Activated gamma-delta T cell treated with Interleukin-2 at 50 U/mL for 16 hours (primary cell): ENCODE measurements around the gene TRIM27.
"Not testable (repeated sequence)": the region's sequence is repeated elsewhere in the genome, so short reads cannot be mapped to it uniquely, and the experiment has no call there.

ENCODE experiments used
- DNase-seq: peaks from one replicate; pipeline ENCODE4 v3.0.0-alpha.2; 2020

Gene TRIM27, protein sequence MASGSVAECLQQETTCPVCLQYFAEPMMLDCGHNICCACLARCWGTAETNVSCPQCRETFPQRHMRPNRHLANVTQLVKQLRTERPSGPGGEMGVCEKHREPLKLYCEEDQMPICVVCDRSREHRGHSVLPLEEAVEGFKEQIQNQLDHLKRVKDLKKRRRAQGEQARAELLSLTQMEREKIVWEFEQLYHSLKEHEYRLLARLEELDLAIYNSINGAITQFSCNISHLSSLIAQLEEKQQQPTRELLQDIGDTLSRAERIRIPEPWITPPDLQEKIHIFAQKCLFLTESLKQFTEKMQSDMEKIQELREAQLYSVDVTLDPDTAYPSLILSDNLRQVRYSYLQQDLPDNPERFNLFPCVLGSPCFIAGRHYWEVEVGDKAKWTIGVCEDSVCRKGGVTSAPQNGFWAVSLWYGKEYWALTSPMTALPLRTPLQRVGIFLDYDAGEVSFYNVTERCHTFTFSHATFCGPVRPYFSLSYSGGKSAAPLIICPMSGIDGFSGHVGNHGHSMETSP

DNA sequence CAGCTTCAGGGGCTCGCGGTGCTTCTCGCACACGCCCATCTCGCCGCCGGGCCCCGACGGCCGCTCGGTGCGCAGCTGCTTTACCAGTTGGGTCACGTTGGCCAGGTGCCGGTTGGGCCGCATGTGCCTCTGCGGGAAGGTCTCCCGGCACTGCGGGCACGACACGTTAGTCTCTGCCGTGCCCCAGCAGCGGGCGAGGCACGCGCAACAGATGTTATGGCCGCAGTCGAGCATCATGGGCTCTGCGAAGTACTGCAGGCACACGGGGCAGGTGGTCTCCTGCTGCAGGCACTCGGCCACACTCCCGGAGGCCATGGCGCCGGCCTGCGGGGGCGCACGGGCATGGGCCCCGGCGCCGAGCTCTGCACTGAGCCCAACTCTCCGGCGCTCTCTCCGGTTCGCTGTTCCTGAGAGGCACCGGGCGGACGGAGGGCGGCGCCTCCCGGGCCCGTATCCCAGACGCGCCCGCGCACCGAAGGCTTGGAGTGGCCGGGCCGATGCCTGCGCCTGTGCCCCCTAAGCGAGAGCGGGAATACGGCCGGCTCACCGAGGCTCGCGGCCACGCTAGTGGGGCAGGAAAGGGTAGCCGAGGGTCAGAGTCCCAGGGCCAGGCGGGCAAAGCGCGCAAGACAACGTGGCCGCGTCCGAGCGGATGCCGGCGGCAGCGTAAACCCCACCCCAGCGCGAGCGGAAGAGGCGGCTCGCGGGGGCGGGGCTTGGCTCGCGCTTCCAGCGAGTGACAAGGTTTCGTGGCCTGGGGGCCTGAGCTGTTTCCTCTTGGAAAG, at the start of gene TRIM27:
Gene TRIM27 (minus strand): TSS at position 668 of the 785 bp plus-strand sequence. CDS start 353 bp downstream, at position 315.
- DNase-seq, result peak; percentile 75

DNA sequence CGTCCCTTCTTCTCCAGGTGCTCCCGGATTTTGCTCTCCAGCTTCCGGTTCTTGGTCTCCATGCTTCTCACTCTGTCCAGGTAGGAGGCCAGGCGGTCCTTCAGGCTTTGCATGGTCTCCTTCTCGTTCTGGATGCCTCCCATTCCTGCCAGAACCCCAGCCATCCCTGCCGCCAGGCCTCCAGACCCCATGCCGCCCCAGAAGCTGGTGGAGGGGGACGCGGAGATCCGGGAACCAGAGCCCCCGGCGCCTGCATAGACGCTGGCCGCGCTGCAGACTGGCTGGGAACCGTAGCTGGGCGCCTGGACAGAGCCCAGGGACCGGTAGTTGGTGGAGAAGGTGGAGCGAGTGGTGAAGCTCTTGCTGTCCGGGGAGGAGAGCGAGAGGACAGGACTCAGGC, 46.3 kb upstream of the TRIM27 start:
- not testable (repeated sequence) for DNase-seq

DNA sequence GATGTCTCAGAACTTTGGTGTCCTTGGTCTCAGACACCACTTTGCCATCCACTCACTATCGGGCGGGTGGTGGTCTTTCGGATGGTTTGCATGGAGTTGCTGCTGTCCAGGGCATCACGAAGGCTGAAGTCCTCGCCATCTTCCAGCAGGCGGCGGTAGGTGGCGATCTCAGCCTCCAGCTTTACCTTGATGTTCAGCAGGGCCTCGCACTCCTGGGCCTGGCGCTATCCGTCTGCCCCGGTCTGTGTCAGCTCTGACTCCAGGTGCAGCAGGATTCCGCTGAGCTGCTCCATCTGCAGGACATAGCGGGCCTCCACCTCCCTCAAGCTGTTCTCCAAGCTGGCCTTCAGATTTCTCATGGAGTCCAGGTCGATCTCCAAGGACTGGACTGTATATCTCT, 45.3 kb upstream of the TRIM27 start:
- no peak for DNase-seq

DNA sequence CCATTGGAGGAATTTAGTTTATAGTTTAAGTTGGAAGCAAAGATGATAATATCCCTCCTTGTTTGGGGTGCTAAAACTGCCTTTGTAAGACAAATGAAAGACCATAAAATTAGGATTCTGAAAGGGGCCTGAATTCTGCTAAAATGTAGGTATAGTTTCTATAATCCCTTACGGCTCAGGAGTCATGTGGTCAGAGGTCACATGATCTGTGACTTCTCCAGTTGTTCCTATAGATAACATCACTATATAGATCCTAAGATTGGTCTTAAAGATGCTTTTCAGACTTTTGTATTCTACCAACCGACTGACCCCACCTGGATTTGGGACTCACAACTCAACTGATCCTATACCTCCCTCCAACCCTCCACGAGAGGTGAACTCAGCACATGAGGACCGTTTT, 44.7 kb upstream of the TRIM27 start:
- no peak for DNase-seq

DNA sequence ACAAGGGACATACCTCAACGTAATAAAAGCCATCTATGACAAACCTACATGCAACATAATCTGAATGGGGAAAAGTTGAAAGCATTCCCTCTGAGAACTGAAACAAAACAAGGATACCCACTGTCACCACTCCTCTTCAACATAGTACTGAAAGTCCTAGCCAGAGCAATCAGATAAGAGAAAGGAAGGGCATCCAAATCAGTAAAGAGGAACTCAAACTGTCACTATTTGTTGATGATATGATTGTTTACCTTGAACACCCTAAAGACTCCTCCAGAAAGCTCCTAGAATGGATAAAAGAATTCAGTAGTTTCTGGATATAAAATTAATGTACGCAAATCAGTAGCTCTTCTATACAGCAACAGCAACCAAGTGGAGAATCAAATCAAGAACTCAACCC, 41.9 kb upstream of the TRIM27 start:
- DNase-seq, result no peak

DNA sequence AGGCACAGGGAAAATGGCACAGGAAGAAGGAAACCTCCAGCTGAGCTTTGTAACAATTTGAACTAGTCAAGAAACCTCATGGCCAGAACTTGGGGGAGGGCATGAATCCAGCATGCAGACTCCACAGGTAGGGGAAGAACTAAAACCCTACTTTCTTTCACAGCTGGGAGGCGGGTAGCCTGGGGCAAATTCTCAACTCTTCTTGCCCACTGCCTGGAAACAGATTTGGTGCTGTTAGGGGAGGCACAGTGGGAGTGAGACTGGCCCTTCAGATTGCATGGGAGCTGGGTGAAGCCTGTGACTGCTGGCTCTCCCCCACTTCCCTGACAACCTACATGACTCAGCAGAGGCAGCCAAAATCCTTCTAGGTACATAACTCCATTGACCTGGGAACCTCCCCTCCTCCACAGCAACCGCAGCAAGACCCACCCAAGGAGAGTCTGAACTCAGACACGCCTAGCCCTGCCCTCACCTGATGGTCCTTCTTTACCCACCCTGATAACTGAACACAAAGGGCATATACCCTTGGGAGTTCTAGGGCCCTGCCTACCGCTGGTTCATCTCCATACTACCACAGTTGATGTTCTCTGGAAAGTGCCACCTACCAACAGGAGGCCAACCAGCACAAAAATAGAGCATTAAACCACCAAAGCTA, 37.2 kb upstream of the TRIM27 start:
- DNase-seq, result no peak

DNA sequence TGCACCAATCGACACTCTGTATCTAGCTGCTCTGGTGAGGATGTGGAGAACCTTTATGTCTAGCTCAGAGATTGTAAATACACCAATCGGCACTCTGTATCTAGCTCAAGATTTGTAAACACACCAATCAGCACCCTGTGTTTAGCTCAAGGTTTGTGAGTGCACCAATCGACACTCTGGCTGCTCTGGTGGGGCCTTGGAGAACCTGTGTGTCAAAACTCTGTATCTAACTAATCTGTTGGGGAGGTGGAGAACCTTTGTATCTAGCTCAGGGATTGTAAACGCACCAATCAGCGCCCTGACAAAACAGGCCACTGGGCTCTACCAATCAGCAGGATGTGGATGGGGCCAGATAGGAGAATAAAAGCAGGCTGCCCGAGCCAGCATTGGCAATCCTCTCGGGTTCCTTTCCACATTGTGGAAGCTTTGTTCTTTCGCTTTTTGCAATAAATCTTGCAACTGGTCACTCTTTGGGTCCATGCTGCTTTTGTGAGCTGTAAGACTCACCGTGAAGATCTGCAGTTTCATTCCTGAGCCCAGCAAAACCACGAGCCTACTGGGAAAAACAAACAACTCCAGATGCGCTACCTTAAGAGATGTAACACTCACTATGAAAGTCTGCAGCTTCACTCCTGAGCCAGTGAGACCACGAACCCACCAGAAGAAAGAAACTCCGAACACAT, 34.9 kb upstream of the TRIM27 start:
- not testable (repeated sequence) for DNase-seq

DNA sequence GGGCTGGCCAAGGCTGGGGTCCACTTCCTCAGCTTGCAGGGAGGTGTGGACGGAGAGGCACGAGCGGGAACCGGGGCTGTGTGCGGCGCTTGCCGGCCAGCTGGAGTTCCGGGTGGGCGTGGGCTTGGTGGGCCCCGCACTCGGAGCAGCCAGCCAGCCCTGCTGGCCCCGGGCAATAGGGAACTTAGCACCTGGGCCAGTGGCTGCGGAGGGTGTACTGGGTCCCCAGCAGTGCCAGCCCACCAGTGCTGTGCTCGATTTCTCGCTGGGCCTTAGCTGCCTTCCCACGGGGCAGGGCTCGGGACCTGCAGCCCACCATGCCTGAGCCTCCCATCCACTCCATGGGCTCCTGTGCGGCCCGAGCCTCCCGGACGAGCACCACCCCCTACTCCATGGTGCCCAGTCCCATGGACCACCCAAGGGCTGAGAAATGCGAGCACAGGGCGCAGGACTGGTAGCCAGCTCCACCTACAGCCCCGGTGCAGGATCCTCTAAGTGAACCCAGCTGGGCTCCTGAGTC, 34.1 kb upstream of the TRIM27 start:
- DNase-seq, result not testable (repeated sequence)

DNA sequence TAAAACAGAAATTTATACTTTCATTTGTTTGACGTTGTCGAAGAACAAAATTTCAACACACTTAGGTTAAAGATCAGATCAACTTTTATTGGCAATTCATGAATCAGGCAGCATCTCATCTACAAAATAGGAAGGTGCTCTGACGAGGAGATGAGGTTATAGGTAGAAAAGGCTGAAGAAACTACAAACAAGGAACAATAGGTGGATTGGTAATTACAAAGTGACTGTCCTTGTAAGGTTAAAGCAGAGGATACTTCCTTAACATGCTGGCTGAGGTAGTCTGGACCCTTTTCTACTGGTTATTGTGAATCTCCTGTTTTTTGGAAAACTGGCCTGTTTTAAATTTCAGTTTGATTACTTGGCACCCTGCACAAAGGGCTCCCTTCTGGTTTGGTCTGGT, 32.5 kb upstream of the TRIM27 start:
- DNase-seq, result no peak

DNA sequence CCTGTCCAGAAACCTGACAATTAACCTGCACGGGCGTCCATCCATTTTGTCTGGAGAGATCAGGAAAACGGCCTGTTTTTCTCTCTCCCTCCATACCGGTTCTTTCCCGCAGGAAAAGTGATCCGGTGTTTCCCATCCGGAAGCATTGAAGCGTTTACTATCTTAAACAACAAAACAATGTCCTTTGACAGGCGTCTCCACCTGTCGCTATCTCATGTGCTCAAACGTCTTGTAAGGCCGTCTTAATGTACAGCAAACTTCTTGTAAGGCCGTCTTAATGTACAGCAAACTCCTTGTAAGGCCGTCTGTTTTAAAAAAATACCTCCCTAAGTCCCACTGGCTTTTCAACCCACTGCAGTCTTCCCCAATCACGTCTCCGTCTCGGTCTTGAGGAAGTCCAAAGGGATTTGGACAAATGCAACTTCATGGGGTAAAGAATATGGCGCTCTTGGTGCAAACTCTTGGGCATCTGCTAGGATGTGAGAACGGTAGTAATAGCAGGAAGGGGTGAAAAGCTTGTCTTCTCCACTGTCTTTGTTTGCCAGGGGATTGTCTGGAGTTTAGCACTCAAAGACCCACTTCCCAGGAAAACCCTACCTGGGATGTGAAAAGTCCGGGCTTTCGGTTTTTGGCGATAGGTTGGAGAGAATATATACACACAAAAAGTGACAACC, 29.9 kb upstream of the TRIM27 start:
- no peak for DNase-seq

DNA sequence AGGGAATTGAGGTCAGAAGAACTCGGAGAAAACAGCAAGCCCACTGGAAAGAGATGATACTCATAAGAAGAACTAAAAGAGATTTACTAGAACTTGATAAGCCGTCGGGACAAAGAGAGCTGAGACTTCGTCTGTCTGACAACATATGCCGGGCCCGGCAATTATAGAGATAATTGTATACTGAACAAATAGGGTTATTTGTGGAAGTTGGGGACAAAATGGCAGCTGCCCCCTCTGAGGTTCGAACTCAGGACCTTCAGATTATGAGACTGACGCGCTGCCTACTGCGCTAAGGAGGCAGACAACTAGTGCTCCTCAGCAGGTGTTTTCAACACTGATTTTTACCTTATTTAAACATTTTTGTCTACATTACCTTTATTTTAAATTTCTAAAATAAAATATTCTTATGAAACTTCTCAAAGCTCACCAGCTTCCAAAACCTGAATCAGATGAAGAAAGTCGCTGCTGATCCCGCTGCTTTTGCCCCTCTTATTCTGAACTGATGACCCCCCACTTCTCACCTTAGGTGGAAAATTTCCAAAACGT, 29.3 kb upstream of the TRIM27 start:
- DNase-seq, result peak; percentile 27

DNA sequence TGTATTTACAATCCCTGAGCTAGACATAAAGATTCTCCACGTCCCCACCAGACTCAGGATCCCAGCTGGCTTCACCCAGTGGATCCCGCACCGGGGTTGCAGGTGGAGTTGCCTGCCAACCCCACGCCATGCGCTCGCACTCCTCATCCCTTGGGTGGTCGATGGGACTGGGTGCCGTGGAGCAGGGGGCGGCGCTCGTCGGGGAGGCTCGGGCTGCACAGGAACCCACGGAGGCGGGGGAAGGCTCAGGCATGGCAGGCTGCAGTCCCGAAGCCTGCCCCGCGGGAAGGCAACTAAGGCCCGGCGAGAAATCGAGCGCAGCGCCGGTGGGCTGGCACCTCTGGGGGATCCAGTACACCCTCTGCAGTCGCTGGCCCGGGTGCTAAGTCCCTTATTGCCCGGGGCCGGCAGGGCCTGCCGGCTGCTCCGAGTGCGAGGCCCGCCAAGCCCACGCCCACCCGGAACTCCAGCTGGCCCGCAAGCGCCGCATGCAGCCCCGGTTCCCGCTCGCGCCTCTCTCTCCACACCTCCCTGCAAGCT, 25.9 kb upstream of the TRIM27 start:
- DNase-seq, result not testable (repeated sequence)

DNA sequence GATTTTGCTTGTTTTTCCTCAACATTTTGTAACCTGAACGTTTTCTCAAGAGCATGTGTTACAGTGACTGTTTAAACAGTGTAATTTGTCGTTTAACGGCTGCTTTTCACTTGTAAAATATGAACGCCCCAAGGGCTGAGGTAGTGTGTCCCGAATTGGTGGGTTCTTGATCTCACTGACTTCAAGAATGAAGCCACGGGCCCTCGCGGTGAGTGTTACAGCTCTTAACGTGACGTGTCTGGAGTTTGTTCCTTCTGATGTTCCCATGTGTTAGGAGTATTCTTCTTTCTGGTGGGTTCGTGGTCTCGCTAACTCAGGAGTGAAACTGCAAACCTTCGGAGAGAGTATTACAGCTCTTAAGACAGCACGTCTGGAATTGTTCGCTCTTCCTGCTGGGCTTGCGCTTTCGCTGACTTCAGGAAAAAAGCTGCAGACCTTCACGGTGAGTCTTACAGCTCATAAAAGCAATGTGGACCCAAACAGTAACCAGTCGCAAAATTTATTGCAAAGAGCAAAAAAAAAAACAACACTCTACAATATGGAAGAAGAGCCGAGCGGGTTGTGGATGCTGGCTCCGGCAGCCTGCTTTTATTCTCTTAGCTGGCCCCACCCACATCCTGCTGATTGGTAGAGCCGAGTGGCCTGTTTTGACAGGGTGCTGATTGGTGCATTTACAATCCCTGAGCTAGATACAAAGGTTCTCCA, 25.1 kb upstream of the TRIM27 start:
- DNase-seq, result no peak

DNA sequence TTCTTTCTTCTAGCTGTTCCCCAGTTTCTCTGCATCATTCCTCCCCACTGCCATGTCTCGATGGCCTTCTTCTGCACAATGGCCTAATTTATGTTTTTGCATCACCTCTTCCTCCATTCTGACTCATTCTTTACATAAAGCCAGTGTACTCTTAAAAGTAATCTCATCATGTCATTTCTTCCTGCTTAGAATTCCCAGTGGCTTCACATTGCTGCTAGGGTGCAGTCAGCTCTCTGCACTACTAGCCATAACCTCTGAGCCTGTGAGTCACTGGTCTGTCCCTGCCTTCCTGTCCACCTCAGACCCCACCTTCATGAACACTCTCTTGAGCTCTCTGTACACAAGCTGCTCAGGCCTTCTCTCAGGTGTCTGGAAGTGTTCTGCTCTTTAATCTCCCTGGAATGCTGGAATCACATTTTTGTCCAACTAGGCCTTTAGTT, 24.1 kb upstream of the TRIM27 start:
- DNase-seq, result no peak

DNA sequence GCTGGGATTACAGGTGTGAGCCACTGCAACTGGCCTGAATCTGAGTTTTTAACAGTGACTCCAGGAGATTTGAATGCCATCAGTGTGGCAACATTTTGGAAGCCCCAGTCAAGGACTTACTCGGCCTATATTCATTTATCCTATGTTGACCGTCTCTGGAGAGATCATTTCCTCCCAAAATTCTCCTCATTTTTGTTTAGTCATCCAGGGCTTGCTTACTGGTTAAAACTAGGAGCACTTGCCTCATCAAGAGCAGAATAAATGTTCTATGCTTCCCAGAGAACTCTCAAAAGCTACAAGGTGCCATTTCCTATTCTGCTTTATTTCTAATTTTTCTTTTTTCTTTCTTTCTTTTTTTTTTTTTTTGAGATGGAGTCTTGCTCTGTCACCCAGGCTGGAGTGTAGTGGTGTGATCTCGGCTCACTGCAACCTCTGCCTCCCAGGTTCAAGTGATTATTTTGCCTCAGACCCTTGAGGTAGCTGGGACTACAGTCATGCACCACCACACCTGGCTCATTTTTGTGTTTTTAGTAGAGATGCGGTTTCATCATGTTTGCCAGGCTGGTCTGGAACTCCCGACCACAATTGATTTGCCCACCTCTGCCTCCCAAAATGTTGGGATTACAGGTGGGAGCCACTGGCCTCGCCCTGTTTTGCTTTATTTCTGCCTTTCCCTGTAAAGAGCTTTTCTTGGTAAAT, 23.4 kb upstream of the TRIM27 start:
- no peak for DNase-seq

DNA sequence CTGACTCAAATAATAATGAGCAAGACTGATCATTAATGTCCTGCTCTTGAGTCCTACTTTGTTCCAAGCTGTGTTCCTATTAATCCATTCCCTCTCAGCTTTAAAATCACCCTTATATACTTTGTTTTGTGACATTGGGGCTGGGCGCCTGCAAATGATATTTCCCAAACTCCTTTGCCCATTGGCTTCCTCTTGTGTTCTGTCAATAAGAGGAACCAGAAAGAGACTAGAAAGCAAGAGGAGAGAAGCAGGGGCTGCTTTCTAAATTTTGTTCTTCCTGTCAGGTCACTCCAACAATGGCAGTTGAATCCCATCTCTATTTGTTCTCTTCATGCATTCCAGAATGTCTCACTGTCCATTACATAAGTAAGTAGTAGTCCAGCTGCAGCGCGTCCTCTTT, 21.6 kb upstream of the TRIM27 start:
- DNase-seq, result no peak

DNA sequence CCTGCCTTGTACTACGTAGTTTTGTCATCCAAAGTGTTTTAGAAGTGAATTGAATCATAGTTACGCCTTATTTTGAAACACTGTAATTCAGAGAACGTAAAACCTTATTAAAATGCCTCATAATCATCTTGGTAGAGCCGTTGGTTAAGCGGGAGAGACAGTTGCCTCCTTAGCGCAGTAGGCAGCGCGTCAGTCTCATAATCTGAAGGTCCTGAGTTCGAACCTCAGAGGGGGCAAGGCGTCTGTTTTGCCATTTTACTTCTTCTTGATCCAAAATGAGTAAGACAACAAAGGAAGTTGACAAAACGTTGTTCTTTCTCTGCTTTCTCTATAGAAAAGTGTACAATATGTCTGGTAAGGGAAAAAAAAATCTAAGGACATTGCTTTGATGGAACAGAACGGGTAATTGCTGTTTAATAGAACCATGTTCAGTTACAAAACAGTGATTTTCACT, 20.7 kb upstream of the TRIM27 start:
- DNase-seq, result peak; percentile 49

DNA sequence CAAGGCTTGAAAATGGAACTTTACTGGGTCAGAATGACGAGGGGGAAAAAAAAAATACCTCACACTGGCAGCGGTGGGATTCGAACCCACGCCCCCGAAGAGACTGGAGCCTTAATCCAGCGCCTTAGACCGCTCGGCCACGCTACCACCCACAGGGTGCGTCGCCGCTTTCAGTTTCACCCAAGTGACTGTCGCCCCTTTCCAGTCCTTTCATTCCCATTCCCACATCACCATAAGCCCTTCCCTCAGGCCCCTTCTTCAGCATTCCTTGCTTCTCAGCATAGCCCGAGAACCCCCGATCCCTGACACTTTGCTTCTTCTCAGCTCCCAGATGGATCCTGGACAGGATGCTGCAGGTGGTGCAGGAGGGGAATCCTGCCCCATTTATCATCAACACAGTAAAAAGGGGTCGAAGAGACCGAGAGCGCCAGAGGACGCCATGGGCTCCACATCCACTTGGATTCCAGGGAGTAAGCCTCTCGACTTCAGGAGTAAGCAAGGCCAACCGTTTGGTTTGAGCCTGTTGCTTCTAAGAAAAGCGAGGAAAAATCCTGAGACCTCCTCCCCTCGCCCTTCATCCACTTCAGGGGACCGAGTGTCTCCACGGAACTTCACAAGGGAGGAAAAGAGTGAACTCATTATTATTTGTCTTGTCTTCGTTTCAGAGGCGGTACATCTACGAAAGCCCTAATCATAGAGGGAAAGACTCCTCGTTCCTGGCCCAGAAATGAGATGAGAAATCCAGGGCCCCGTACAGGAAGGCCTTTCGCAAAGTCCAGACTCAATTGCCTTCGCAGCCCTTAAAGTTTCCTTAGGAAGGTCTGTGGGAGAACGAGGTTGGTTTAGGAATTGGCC, 20.0 kb upstream of the TRIM27 start:
- peak; percentile 38 for DNase-seq

DNA sequence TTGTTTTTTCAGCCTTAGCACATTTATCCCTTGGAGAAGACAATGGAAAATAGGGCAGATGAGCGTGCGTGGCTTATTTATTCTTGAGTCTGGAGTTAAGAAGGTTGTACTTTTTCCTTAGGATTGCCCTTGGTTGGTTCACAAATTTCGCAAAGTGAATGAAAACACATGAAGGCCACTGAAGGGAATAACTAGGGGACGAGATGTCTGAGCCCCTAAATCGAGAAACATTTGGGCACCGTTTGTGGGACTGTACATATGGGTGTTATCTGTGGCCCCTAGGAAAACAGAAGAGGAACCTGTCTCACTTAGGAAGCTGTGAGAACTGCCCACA, 19.4 kb upstream of the TRIM27 start:
- no peak for DNase-seq
